ENCODE results near the gene GGT6.

DNA sequence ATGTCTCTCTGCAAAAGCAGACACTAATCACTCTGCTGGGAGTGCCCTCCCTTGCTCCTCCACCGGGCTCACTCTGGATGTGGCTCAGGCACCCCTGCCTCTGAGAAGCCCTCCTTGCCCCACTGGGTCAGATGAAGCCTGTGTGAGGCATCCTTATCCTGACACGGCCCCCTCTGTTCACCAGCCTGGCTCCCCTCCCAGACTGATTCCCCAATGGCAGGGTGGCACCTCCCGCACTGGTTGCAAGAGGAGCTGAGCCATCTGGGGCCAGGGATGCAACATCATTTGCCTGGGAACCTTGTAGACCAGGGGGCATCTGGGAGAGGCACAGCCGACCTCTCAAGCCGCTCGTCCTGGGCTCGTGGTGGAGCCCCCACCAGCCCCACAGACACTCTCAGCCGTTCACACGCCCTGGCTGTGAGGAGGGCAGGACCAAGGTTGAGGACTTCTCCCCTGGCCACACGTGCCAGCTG lies 30.6 kb upstream of the GGT6 start:
- TF ChIP-seq POLR2A (IDR thresholded peaks at IDR 0.05) = no peak
- TF ChIP-seq, protein P1, sequence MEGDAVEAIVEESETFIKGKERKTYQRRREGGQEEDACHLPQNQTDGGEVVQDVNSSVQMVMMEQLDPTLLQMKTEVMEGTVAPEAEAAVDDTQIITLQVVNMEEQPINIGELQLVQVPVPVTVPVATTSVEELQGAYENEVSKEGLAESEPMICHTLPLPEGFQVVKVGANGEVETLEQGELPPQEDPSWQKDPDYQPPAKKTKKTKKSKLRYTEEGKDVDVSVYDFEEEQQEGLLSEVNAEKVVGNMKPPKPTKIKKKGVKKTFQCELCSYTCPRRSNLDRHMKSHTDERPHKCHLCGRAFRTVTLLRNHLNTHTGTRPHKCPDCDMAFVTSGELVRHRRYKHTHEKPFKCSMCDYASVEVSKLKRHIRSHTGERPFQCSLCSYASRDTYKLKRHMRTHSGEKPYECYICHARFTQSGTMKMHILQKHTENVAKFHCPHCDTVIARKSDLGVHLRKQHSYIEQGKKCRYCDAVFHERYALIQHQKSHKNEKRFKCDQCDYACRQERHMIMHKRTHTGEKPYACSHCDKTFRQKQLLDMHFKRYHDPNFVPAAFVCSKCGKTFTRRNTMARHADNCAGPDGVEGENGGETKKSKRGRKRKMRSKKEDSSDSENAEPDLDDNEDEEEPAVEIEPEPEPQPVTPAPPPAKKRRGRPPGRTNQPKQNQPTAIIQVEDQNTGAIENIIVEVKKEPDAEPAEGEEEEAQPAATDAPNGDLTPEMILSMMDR (IDR thresholded peaks at IDR 0.05) = no peak
